HEK293 (cell line): Measurements from ENCODE around the gene OAF.

ENCODE experiments used
- CTCF ChIP-seq: fragments of 450-650 bp; formaldehyde crosslinking; IDR thresholded peaks from 2 replicates; pipeline ENCODE4 v1.5.1; 2016; ENCODE audit warnings: missing biosample characterization, missing genetic modification characterization
- ZFP3 ChIP-seq: fragments of 450-650 bp; formaldehyde crosslinking; IDR thresholded peaks from 2 replicates; pipeline ENCODE4 v1.5.1; 2016; ENCODE audit warnings: low read depth, missing biosample characterization, missing genetic modification characterization
- ZNF138 ChIP-seq: fragments of 450-650 bp; formaldehyde crosslinking; IDR thresholded peaks from 2 replicates; pipeline ENCODE4 v1.5.1; 2016; ENCODE audit warnings: missing biosample characterization, missing genetic modification characterization, borderline replicate concordance
- ZNF16 ChIP-seq: fragments of 450-650 bp; formaldehyde crosslinking; IDR thresholded peaks from 2 replicates; pipeline ENCODE4 v1.5.1; 2016; ENCODE audit warnings: low read depth, missing biosample characterization, missing genetic modification characterization
- ZNF311 ChIP-seq: fragments of 450-650 bp; formaldehyde crosslinking; IDR thresholded peaks from 2 replicates; pipeline ENCODE4 v1.5.1; 2017; ENCODE audit warnings: missing biosample characterization, missing genetic modification characterization, borderline replicate concordance
- ZNF473 ChIP-seq: fragments of 450-650 bp; formaldehyde crosslinking; IDR thresholded peaks from 2 replicates; pipeline ENCODE4 v1.5.1; 2017; ENCODE audit warnings: missing biosample characterization, missing genetic modification characterization
- ZNF621 ChIP-seq: fragments of 450-650 bp; formaldehyde crosslinking; IDR thresholded peaks from 2 replicates; pipeline ENCODE4 v1.5.1; 2017; ENCODE audit warnings: missing biosample characterization, missing genetic modification characterization
- ZSCAN16 ChIP-seq: fragments of 450-650 bp; formaldehyde crosslinking; IDR thresholded peaks from 2 replicates; pipeline ENCODE4 v1.5.1; 2016; ENCODE audit warnings: missing biosample characterization, missing genetic modification characterization
- TF ChIP-seq, protein P1 (sequence below): fragments of 450-650 bp; formaldehyde crosslinking; IDR thresholded peaks from 2 replicates; pipeline ENCODE4 v1.5.1; 2016; ENCODE audit warnings: missing biosample characterization, missing genetic modification characterization
- TF ChIP-seq, protein P2 (sequence below): fragments of 450-650 bp; formaldehyde crosslinking; IDR thresholded peaks from 2 replicates; pipeline ENCODE4 v1.5.1; 2016; ENCODE audit warnings: missing biosample characterization, missing genetic modification characterization
- TF ChIP-seq, protein P3 (sequence below): fragments of 450-650 bp; formaldehyde crosslinking; IDR thresholded peaks from 2 replicates; pipeline ENCODE4 v1.5.1; 2016; ENCODE audit warnings: missing biosample characterization, missing genetic modification characterization

GRCh38 chr11:120188371-120188770 is 22.5 kb upstream of the OAF start:
- TF ChIP-seq, protein P1, sequence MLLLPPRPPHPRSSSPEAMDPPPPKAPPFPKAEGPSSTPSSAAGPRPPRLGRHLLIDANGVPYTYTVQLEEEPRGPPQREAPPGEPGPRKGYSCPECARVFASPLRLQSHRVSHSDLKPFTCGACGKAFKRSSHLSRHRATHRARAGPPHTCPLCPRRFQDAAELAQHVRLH (tag by site-specific recombination), result no peak
- TF ChIP-seq CTCF, result no peak
- no peak for TF ChIP-seq ZNF16 (tag by site-specific recombination)
- no peak for TF ChIP-seq ZNF621 (tag by site-specific recombination)
- no peak for TF ChIP-seq ZNF473 (tag by site-specific recombination)
- TF ChIP-seq ZFP3 (tag by site-specific recombination), result no peak
- no peak for TF ChIP-seq ZNF311 (tag by site-specific recombination)
- TF ChIP-seq ZNF138 (tag by site-specific recombination), result no peak
- TF ChIP-seq, protein P2, sequence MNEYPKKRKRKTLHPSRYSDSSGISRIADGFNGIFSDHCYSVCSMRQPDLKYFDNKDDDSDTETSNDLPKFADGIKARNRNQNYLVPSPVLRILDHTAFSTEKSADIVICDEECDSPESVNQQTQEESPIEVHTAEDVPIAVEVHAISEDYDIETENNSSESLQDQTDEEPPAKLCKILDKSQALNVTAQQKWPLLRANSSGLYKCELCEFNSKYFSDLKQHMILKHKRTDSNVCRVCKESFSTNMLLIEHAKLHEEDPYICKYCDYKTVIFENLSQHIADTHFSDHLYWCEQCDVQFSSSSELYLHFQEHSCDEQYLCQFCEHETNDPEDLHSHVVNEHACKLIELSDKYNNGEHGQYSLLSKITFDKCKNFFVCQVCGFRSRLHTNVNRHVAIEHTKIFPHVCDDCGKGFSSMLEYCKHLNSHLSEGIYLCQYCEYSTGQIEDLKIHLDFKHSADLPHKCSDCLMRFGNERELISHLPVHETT (tag by site-specific recombination), result no peak
- no peak for TF ChIP-seq ZSCAN16 (tag by site-specific recombination)
- TF ChIP-seq, protein P3, sequence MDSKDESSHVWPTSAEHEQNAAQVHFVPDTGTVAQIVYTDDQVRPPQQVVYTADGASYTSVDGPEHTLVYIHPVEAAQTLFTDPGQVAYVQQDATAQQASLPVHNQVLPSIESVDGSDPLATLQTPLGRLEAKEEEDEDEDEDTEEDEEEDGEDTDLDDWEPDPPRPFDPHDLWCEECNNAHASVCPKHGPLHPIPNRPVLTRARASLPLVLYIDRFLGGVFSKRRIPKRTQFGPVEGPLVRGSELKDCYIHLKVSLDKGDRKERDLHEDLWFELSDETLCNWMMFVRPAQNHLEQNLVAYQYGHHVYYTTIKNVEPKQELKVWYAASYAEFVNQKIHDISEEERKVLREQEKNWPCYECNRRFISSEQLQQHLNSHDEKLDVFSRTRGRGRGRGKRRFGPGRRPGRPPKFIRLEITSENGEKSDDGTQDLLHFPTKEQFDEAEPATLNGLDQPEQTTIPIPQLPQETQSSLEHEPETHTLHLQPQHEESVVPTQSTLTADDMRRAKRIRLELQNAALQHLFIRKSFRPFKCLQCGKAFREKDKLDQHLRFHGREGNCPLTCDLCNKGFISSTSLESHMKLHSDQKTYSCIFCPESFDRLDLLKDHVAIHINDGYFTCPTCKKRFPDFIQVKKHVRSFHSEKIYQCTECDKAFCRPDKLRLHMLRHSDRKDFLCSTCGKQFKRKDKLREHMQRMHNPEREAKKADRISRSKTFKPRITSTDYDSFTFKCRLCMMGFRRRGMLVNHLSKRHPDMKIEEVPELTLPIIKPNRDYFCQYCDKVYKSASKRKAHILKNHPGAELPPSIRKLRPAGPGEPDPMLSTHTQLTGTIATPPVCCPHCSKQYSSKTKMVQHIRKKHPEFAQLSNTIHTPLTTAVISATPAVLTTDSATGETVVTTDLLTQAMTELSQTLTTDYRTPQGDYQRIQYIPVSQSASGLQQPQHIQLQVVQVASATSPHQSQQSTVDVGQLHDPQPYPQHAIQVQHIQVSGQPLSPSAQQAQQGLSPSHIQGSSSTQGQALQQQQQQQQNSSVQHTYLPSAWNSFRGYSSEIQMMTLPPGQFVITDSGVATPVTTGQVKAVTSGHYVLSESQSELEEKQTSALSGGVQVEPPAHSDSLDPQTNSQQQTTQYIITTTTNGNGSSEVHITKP (tag by site-specific recombination), result no peak
